ENCODE measurements around the gene RAB11FIP4.

DNA sequence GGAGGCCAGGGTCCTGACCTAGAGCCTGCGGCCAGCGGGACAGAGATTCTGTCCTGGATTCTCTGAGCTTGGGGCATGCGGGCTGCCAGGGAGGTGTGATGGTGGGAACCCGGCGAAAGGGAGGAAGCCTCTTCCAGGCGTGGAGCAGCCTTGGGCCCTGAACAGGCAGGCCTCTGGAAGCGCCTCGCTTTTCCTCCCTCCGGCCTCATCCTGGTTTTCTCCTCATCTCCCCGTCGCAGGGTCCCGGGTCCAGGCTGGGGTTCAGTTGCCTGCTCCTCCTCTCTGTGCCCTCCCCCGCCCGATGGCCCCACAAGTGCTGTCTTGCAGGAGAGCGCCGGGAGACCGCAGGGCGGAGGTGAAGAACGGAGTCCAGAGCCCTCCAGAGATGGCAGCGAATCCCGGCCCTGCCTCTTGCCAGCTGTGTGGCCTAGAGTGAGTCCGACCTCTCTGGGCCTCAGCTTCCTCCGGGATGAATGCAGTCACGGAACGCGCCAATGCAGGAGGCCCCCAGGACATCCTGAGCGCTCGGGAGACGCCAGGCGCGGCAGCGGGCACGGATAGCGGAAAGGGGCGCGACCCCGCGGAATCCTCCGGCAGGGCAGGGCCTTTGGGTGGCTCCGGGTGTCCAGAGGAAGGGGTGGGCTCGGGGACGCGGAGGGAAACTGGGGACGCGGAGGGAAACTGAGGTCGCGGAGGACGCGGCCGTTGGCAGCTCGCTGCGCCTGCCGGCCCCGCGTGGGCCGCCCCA lies 553 bp upstream of the RAB11FIP4 start:
- TF ChIP-seq, protein P1, sequence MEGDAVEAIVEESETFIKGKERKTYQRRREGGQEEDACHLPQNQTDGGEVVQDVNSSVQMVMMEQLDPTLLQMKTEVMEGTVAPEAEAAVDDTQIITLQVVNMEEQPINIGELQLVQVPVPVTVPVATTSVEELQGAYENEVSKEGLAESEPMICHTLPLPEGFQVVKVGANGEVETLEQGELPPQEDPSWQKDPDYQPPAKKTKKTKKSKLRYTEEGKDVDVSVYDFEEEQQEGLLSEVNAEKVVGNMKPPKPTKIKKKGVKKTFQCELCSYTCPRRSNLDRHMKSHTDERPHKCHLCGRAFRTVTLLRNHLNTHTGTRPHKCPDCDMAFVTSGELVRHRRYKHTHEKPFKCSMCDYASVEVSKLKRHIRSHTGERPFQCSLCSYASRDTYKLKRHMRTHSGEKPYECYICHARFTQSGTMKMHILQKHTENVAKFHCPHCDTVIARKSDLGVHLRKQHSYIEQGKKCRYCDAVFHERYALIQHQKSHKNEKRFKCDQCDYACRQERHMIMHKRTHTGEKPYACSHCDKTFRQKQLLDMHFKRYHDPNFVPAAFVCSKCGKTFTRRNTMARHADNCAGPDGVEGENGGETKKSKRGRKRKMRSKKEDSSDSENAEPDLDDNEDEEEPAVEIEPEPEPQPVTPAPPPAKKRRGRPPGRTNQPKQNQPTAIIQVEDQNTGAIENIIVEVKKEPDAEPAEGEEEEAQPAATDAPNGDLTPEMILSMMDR (IDR thresholded peaks at IDR 0.05 in 2 of 3, conservative IDR thresholded peaks at IDR 0.05 in 1 of 3; ENCODE audit: control insufficient read depth in 2 of 3, extremely low read depth in 1 of 3, insufficient read depth in 1 of 3, low read depth in 3 of 3, low read length in 3 of 3), result no peak
- TF ChIP-seq CEBPB (IDR thresholded peaks at IDR 0.05; ENCODE audit: borderline replicate concordance in 1 of 2, low read depth in 2 of 2, low read length in 2 of 2), result no peak
- TF ChIP-seq, protein P2, sequence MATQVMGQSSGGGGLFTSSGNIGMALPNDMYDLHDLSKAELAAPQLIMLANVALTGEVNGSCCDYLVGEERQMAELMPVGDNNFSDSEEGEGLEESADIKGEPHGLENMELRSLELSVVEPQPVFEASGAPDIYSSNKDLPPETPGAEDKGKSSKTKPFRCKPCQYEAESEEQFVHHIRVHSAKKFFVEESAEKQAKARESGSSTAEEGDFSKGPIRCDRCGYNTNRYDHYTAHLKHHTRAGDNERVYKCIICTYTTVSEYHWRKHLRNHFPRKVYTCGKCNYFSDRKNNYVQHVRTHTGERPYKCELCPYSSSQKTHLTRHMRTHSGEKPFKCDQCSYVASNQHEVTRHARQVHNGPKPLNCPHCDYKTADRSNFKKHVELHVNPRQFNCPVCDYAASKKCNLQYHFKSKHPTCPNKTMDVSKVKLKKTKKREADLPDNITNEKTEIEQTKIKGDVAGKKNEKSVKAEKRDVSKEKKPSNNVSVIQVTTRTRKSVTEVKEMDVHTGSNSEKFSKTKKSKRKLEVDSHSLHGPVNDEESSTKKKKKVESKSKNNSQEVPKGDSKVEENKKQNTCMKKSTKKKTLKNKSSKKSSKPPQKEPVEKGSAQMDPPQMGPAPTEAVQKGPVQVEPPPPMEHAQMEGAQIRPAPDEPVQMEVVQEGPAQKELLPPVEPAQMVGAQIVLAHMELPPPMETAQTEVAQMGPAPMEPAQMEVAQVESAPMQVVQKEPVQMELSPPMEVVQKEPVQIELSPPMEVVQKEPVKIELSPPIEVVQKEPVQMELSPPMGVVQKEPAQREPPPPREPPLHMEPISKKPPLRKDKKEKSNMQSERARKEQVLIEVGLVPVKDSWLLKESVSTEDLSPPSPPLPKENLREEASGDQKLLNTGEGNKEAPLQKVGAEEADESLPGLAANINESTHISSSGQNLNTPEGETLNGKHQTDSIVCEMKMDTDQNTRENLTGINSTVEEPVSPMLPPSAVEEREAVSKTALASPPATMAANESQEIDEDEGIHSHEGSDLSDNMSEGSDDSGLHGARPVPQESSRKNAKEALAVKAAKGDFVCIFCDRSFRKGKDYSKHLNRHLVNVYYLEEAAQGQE (IDR thresholded peaks at IDR 0.05; ENCODE audit: low read depth, low read length), result no peak
- TF ChIP-seq, protein P3, sequence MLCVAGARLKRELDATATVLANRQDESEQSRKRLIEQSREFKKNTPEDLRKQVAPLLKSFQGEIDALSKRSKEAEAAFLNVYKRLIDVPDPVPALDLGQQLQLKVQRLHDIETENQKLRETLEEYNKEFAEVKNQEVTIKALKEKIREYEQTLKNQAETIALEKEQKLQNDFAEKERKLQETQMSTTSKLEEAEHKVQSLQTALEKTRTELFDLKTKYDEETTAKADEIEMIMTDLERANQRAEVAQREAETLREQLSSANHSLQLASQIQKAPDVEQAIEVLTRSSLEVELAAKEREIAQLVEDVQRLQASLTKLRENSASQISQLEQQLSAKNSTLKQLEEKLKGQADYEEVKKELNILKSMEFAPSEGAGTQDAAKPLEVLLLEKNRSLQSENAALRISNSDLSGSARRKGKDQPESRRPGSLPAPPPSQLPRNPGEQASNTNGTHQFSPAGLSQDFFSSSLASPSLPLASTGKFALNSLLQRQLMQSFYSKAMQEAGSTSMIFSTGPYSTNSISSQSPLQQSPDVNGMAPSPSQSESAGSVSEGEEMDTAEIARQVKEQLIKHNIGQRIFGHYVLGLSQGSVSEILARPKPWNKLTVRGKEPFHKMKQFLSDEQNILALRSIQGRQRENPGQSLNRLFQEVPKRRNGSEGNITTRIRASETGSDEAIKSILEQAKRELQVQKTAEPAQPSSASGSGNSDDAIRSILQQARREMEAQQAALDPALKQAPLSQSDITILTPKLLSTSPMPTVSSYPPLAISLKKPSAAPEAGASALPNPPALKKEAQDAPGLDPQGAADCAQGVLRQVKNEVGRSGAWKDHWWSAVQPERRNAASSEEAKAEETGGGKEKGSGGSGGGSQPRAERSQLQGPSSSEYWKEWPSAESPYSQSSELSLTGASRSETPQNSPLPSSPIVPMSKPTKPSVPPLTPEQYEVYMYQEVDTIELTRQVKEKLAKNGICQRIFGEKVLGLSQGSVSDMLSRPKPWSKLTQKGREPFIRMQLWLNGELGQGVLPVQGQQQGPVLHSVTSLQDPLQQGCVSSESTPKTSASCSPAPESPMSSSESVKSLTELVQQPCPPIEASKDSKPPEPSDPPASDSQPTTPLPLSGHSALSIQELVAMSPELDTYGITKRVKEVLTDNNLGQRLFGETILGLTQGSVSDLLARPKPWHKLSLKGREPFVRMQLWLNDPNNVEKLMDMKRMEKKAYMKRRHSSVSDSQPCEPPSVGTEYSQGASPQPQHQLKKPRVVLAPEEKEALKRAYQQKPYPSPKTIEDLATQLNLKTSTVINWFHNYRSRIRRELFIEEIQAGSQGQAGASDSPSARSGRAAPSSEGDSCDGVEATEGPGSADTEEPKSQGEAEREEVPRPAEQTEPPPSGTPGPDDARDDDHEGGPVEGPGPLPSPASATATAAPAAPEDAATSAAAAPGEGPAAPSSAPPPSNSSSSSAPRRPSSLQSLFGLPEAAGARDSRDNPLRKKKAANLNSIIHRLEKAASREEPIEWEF (IDR thresholded peaks at IDR 0.05; ENCODE audit: insufficient replicate concordance, low read depth, low read length), result no peak
- no peak for TF ChIP-seq NRF1 (conservative IDR thresholded peaks at IDR 0.05; ENCODE audit: low read depth, low read length)
- TF ChIP-seq, protein P4, sequence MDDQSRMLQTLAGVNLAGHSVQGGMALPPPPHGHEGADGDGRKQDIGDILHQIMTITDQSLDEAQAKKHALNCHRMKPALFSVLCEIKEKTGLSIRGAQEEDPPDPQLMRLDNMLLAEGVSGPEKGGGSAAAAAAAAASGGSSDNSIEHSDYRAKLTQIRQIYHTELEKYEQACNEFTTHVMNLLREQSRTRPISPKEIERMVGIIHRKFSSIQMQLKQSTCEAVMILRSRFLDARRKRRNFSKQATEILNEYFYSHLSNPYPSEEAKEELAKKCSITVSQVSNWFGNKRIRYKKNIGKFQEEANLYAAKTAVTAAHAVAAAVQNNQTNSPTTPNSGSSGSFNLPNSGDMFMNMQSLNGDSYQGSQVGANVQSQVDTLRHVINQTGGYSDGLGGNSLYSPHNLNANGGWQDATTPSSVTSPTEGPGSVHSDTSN (IDR thresholded peaks at IDR 0.05; ENCODE audit: insufficient replicate concordance, low read depth, low read length), result no peak
